Lower leg skin (tissue), 4 donors: ENCODE data around the gene CNTN4. TPM values are rescaled to one million over a fixed set of nuclear protein-coding genes. Genes with fewer than 3 reads are reported as not detected.

Experiments used
- DNase-seq, 2 donors: peaks; one replicate each; pipeline ENCODE4 v3.0.0-alpha.2; 2019; ENCODE audit warnings: low spot score in 2 of 2
- H3K4me3 ChIP-seq: fragments of 200-600 bp; sonication (generic); 2 replicates; pipeline ENCODE4 v1.5.1; 2017; ENCODE audit warnings: mild to moderate bottlenecking, low read depth; ENCODE audit not compliant: poor library complexity, severe bottlenecking
- POLR2A ChIP-seq, 2 donors: fragments of 450-650 bp; IDR thresholded peaks; one replicate each; pipeline ENCODE4 v1.6.1; 2016 to 2017; ENCODE audit warnings: antibody characterized with exemption in 2 of 2, mild to moderate bottlenecking in 1 of 2, moderate library complexity in 1 of 2
- WGBS, 2 donors: methylation state at CpG; one replicate each; pipeline ENCODE4 v1.1.5; 2018; 5-methylcytosine and 5-hydroxymethylcytosine counted together
- intact Hi-C: fragments of 100-400 bp; cut with DNase I; formaldehyde crosslinking; loops from one replicate; pipeline ENCODE4 v1.15.0; 2023; ENCODE audit warnings: low total_unique reads
- total RNA-seq, 4 donors: library from RNA; depleted of rRNA; stranded (reverse); fragments of >200 nt; gene quantifications; one replicate each; pipeline ENCODE4 v1.1.0, GENCODE V29; 2016
- TF ChIP-seq, protein P1 (sequence below), 3 donors: fragments of 450-650 bp; IDR thresholded peaks; one replicate each; pipeline ENCODE4 v1.5.1; 2016; ENCODE audit warnings: antibody characterized with exemption in 3 of 3, mild to moderate bottlenecking in 3 of 3, moderate library complexity in 2 of 3

CNTN4 gene
- total RNA-seq, 4 donors from 2014 or later, result 1.8 to 6.1 (median 2.6) TPM

DNA sequence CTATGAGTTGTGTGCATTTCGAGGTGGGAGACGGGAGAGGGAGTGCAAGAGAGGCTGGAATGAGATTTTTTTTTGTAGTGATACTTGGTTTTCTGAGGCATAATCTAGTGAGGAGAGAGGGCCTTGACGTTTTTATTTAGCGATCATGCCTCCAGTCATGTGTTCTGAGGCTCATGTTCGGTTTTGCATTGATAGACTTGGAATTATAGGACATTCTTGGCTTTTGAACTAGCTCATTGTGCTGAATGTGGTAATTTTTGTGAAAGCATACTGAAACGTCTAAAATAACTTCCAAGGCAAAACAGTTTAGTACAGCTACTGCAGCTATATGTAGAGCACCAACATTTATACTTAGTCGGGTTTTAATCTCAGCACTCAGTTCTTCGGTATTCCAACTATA lies 408.1 kb downstream of the CNTN4 start:
- no peak overlapping the region for H3K4me3 ChIP-seq
- TF ChIP-seq POLR2A (IDR thresholded peaks at IDR 0.05), result no peak
- TF ChIP-seq, protein P1, sequence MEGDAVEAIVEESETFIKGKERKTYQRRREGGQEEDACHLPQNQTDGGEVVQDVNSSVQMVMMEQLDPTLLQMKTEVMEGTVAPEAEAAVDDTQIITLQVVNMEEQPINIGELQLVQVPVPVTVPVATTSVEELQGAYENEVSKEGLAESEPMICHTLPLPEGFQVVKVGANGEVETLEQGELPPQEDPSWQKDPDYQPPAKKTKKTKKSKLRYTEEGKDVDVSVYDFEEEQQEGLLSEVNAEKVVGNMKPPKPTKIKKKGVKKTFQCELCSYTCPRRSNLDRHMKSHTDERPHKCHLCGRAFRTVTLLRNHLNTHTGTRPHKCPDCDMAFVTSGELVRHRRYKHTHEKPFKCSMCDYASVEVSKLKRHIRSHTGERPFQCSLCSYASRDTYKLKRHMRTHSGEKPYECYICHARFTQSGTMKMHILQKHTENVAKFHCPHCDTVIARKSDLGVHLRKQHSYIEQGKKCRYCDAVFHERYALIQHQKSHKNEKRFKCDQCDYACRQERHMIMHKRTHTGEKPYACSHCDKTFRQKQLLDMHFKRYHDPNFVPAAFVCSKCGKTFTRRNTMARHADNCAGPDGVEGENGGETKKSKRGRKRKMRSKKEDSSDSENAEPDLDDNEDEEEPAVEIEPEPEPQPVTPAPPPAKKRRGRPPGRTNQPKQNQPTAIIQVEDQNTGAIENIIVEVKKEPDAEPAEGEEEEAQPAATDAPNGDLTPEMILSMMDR (IDR thresholded peaks at IDR 0.05), result no peak
- 82 to 86% methylated on average over 8 of the region's 8 CpGs for WGBS, 2 donors
- intact Hi-C loops, result no loop called here
- DNase-seq, result no peak

DNA sequence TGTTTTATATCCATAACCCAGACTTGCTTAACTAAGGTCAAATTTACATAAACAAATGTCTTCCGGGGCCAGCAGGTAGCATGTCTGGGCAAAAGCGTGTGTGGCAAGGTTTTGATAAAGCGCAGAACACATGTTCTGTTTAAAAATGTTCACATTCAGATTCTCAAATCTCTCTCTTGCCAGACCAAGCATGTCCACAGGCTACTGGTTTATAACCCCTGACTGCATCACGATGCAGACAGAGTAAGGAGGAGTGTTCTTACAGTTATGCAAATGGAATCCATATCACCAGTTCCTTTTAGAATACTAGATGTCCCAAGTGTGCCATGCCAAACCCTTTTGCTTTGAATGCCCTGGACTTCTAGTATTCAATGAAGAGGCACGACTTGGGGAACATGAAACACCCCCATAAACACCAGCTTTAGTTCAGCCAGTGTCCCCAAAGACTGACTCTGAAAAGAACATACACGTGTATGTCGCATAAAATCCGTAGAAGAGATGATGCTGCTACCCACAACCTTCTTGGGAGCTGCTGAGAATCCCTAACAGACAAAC lies 412.0 kb downstream of the CNTN4 start:
- H3K4me3 ChIP-seq, result no peak overlapping the region
- intact Hi-C loops, result no loop called here
- WGBS, 2 donors, result 43 to 57% methylated on average over 8 of the region's 8 CpGs
- no peak for TF ChIP-seq POLR2A (IDR thresholded peaks at IDR 0.05)
- TF ChIP-seq, protein P1 (IDR thresholded peaks at IDR 0.05), result no peak
- DNase-seq, result no peak

DNA sequence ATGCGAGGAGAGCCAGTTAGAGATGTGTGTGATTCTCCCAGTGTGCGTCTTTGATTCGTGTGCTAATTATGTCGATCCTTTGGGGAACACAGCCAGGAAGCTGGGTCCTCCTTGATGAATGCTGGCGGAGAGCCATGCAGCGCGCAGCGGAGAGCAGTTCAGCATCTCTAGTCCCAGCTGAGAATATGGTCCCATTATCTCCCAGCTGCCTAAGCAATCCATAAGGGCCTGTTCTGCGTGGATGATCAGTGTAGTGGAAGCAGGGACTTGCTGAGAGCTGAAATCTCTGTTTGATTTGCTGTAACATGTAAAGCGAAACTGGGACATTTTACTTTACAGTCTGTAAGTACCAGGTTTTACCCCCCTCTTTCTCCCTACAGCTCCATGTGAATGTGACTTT lies 412.7 kb downstream of the CNTN4 start:
- 10 to 15% methylated on average over 10 of the region's 10 CpGs for WGBS, 2 donors
- H3K4me3 ChIP-seq, result no peak overlapping the region
- DNase-seq, result no peak
- TF ChIP-seq POLR2A (IDR thresholded peaks at IDR 0.05), result no peak
- TF ChIP-seq, protein P1 (IDR thresholded peaks at IDR 0.05), result no peak
- intact Hi-C loops, result no loop called here

DNA sequence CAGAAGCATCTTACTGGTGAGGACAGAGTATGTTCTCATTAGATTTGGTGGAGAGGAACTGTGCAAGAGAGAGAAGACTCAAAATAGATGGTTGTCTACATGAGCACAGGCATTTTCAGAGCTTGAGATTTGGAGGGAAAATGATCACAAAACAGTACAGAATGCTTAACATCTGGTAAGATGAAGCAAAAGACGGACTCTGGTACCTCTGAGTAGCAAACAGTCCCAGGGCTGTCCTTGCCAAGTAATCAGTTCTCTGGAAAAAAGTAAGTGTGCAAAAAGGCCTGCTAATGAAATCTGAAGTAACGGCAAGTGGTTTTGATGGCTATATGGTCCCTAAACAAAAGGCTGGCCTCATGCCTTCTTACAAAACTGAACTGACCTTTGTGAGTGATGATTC lies 414.2 kb downstream of the CNTN4 start:
- intact Hi-C loops, result no loop called here
- WGBS, 2 donors, result 79 to 89% methylated on average over 2 of the region's 2 CpGs
- TF ChIP-seq, protein P1 (IDR thresholded peaks at IDR 0.05), result no peak
- no peak for TF ChIP-seq POLR2A (IDR thresholded peaks at IDR 0.05)
- DNase-seq, result no peak
- H3K4me3 ChIP-seq, result no peak overlapping the region

DNA sequence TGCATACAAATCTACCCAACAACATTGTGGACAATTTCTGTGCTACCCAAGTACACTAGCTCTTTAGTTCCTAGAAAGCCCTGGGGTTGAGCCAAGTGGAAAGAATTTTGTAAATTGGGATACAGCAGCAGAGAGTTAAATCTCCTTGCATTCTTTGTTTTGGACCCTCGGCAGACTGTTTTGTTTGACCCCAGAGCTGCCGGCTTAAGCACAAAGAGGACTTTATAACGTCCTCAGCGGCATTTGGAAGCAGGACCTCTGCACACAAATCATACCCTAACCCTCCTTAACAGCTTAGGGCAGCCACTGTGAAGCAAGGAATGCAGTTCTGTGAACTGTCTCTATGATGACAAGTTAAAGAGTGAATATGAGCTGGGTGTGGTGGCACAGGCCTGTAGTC lies 415.3 kb downstream of the CNTN4 start:
- TF ChIP-seq, protein P1 (IDR thresholded peaks at IDR 0.05), result no peak
- no peak for TF ChIP-seq POLR2A (IDR thresholded peaks at IDR 0.05)
- intact Hi-C loops, result no loop called here
- no peak for DNase-seq
- H3K4me3 ChIP-seq, result no peak overlapping the region
- 76 to 78% methylated on average over 4 of the region's 4 CpGs for WGBS, 2 donors
